NB4 (cell line): ENCODE data around the gene SLC29A3.

ENCODE experiments used
- DNase-seq: peaks from one replicate; pipeline ENCODE4 v3.0.0; 2010; ENCODE audit warnings: low read depth
- H3K4me3 ChIP-seq: one replicate; pipeline ENCODE4 v1.5.1; 2011; ENCODE audit warnings: mild to moderate bottlenecking, low read depth, low read length, moderate library complexity
- CTCF ChIP-seq: IDR thresholded peaks from one replicate; pipeline ENCODE4 v1.5.1; 2012; ENCODE audit warnings: low read depth, low read length
- MAX ChIP-seq: IDR thresholded peaks from 2 replicates; pipeline ENCODE4 v1.6.1; 2011; ENCODE audit warnings: low read depth, low read length
- MYC ChIP-seq: IDR thresholded peaks from 2 replicates; pipeline ENCODE4 v1.6.1; 2011; ENCODE audit warnings: low read depth, low read length
- POLR2A ChIP-seq: IDR thresholded peaks from 2 replicates; pipeline ENCODE4 v1.6.1; 2011; ENCODE audit warnings: mild to moderate bottlenecking; ENCODE audit not compliant: insufficient read length; ENCODE audit errors: extremely low read depth

The SLC29A3 gene

DNA sequence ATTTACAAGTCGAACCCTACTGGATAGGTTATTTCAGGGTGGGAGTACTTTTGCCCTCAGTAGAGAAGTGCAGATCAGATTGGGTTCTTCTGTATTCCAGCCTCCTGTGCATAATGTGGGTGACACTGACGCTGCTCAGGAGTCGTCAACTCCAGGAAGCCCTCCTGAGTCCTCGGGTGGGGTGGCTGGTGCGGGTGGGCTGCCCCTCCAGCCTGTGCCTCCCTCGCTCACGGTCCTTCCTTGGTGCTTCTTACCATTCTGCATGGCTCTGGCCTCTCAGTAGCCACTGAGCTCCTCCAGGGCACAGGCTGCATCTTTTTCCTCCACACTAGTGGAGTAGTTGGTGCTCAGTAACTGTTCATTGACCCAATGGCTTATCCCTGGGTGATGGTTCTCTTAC lies 82.0 kb downstream of the SLC29A3 start:
- TF ChIP-seq MAX (no peak), MYC (no peak), CTCF (no peak), POLR2A (no peak)
- H3K4me3 ChIP-seq, result no peak overlapping the region
- DNase-seq, result no peak

- no peak for DNase-seq
- H3K4me3 ChIP-seq, result no peak overlapping the region
- no peak for TF ChIP-seq MAX
Observed at GRCh38 chr10:71402005-71402404, 82.9 kb downstream of the SLC29A3 start.

DNA sequence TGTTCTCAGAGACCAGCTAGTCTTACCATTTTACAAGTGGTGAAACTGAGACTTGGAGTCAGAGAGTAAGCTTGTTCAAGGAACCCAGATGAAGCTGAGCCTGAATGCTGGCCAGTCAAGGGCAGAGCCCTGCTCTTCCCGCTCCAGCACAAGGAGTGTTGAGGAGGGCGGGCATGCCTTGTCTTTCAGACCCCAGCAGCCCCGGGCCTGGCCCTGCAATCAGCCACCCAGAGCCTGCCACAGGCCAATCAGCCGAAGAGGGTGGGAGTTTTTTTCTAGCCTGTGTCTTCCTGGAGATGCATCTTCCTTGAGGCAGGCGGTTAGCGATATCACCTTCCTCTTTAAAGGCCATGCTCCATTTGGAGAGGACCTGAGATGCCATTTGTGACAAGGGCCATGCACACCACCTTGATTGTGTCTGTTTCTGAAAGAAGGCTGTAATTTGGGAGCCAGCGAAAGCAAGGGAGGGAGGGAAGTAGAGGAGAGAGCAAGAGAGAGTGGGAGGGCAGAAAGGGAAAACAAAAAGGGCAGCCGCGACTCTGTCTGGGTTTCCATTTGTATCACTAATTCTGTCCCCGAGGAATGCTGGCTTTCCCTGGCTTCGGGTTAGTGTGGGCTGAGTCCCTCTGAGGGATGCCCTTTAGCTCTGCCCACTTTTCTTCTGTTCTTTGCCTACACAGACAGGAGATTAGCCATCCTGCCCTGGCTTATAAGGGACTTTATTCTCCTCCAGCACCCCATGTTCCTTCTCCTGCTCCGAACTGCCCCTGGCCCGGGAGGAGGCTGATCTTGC lies 85.6 kb downstream of the SLC29A3 start:
- DNase-seq, result no peak
- H3K4me3 ChIP-seq, result no peak overlapping the region
- TF ChIP-seq POLR2A (no peak), MYC (no peak), CTCF (no peak), MAX (no peak)

- TF ChIP-seq POLR2A (no peak), MAX (no peak), CTCF (no peak), MYC (no peak)
- no peak overlapping the region for H3K4me3 ChIP-seq
- DNase-seq, result no peak
Observed at GRCh38 chr10:71406878-71407277, 87.8 kb downstream of the SLC29A3 start.

DNA sequence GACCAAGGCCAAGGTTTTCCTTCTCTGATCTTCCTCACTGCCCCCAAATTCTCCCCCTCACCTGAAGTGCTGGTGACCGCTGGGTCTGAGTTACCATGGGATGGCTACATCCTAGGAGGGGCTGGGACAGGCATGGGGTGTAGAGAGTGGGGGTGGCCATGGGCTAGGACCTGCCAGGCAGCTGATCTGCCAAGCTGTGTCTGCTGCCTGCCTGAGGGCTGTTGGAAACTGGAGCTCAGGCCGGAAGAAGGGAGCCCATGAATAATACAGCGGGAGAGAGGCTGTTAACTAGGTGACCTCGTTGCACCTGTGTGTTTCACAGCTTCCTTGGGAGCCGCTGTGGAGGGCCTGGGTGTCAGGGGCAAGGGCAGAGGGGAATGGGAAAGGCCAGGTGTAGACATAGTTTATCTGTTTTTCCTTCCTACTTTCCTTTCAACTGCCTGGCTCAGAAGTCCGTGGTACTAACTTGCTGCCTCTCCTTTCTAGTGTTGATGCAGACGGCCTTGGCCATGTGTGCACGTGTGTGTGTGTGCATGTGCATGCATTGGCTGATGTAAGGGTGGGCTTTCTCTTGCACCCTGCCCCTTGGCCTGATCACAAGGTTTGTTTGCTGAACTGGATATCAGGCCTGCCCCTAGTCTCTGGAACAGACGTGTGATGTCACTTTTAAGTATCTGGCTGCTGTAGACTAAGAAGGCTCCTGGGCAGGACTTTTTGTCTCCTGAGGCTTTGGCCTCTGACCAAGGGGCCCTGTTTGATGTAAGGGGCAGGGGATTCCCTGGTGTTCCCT lies 89.6 kb downstream of the SLC29A3 start:
- no peak for TF ChIP-seq POLR2A
- no peak for TF ChIP-seq MYC
- TF ChIP-seq CTCF, result no peak
- TF ChIP-seq MAX, result no peak
- H3K4me3 ChIP-seq, result no peak overlapping the region
- DNase-seq, result no peak

GRCh38 chr10:71409516-71410104 lies 90.6 kb downstream of the SLC29A3 start:
- TF ChIP-seq MYC (no peak), MAX (no peak), CTCF (no peak)

More at GRCh38 chr10:71409516-71410104, 90.6 kb downstream of the SLC29A3 start:
- H3K4me3 ChIP-seq, result no peak overlapping the region
- no peak for DNase-seq
